ENCODE measurements around the gene TGFBI.

Gene TGFBI

GRCh38 chr5:136056771-136057335, 28.1 kb downstream of the TGFBI start:
- Histone ChIP-seq H3K27me3 (ENCODE audit: control insufficient read depth, insufficient read depth, low read length) (no peaks in the 10 kb centered on the region), H3K36me3 (ENCODE audit: control insufficient read depth, insufficient read depth, low read length) (no peaks in the 10 kb centered on the region), H3K9me3 (ENCODE audit: control insufficient read depth, insufficient read depth, low read depth, low read length) (no peaks in the 10 kb centered on the region), H3K9ac (ENCODE audit: low read length) (no peak overlapping the region), H3K4me1 (ENCODE audit: control insufficient read depth, insufficient read depth, low read length) (peaks cover 13% of the 10 kb centered on the region), H3K4me3 (ENCODE audit: low read depth, low read length) (no peak overlapping the region), H3K27ac (ENCODE audit: low read depth, low read length) (no peak overlapping the region)

GRCh38 chr5:136057401-136058038, 28.7 kb downstream of the TGFBI start:
- H3K9ac ChIP-seq (ENCODE audit: low read length) = no peak overlapping the region
- no peak overlapping the region for H3K27ac ChIP-seq (ENCODE audit: low read depth, low read length)
- H3K27me3 ChIP-seq (ENCODE audit: control insufficient read depth, insufficient read depth, low read length) = no peaks in the 10 kb centered on the region

GRCh38 chr5:136058039-136058971, 29.5 kb downstream of the TGFBI start:
- Histone ChIP-seq H3K27ac (ENCODE audit: low read depth, low read length) (no peak overlapping the region), H3K4me1 (ENCODE audit: control insufficient read depth, insufficient read depth, low read length) (peaks cover 13% of the 10 kb centered on the region), H3K4me3 (ENCODE audit: low read depth, low read length) (no peak overlapping the region), H3K36me3 (ENCODE audit: control insufficient read depth, insufficient read depth, low read length) (no peaks in the 10 kb centered on the region), H3K9ac (ENCODE audit: low read length) (no peak overlapping the region), H3K9me3 (ENCODE audit: control insufficient read depth, insufficient read depth, low read depth, low read length) (no peaks in the 10 kb centered on the region), H3K27me3 (ENCODE audit: control insufficient read depth, insufficient read depth, low read length) (no peaks in the 10 kb centered on the region)

More at GRCh38 chr5:136057401-136058038, 28.7 kb downstream of the TGFBI start:
- Histone ChIP-seq H3K4me1 (ENCODE audit: control insufficient read depth, insufficient read depth, low read length) (peaks cover 13% of the 10 kb centered on the region), H3K9me3 (ENCODE audit: control insufficient read depth, insufficient read depth, low read depth, low read length) (no peaks in the 10 kb centered on the region), H3K4me3 (ENCODE audit: low read depth, low read length) (no peak overlapping the region), H3K36me3 (ENCODE audit: control insufficient read depth, insufficient read depth, low read length) (no peaks in the 10 kb centered on the region)

GRCh38 chr5:136058972-136059354, 30.2 kb downstream of the TGFBI start:
- Histone ChIP-seq H3K4me1 (ENCODE audit: control insufficient read depth, insufficient read depth, low read length) (peaks cover 13% of the 10 kb centered on the region), H3K36me3 (ENCODE audit: control insufficient read depth, insufficient read depth, low read length) (no peaks in the 10 kb centered on the region), H3K9ac (ENCODE audit: low read length) (no peak overlapping the region), H3K27me3 (ENCODE audit: control insufficient read depth, insufficient read depth, low read length) (no peaks in the 10 kb centered on the region), H3K9me3 (ENCODE audit: control insufficient read depth, insufficient read depth, low read depth, low read length) (no peaks in the 10 kb centered on the region), H3K4me3 (ENCODE audit: low read depth, low read length) (no peak overlapping the region), H3K27ac (ENCODE audit: low read depth, low read length) (no peak overlapping the region)

GRCh38 chr5:136060963-136061362, 32.2 kb downstream of the TGFBI start:
- Histone ChIP-seq H3K36me3 (ENCODE audit: control insufficient read depth, insufficient read depth, low read length) (no peaks in the 10 kb centered on the region), H3K27me3 (ENCODE audit: control insufficient read depth, insufficient read depth, low read length) (no peaks in the 10 kb centered on the region), H3K9me3 (ENCODE audit: control insufficient read depth, insufficient read depth, low read depth, low read length) (no peaks in the 10 kb centered on the region), H3K4me3 (ENCODE audit: low read depth, low read length) (no peak overlapping the region), H3K4me1 (ENCODE audit: control insufficient read depth, insufficient read depth, low read length) (peaks cover 13% of the 10 kb centered on the region), H3K9ac (ENCODE audit: low read length) (no peak overlapping the region), H3K27ac (ENCODE audit: low read depth, low read length) (no peak overlapping the region)

- H3K27ac ChIP-seq (ENCODE audit: low read depth, low read length) = no peak overlapping the region
- H3K9ac ChIP-seq (ENCODE audit: low read length) = no peak overlapping the region
- H3K4me3 ChIP-seq (ENCODE audit: low read depth, low read length) = no peak overlapping the region
- H3K4me1 ChIP-seq (ENCODE audit: control insufficient read depth, insufficient read depth, low read length) = peaks cover 13% of the 10 kb centered on the region
- H3K9me3 ChIP-seq (ENCODE audit: control insufficient read depth, insufficient read depth, low read depth, low read length) = no peaks in the 10 kb centered on the region
- H3K27me3 ChIP-seq (ENCODE audit: control insufficient read depth, insufficient read depth, low read length) = no peaks in the 10 kb centered on the region
- no peaks in the 10 kb centered on the region for H3K36me3 ChIP-seq (ENCODE audit: control insufficient read depth, insufficient read depth, low read length)
Observed at GRCh38 chr5:136061630-136062365, 33.0 kb downstream of the TGFBI start.

- Histone ChIP-seq H3K27ac (ENCODE audit: low read depth, low read length) (no peak overlapping the region), H3K9ac (ENCODE audit: low read length) (no peak overlapping the region), H3K9me3 (ENCODE audit: control insufficient read depth, insufficient read depth, low read depth, low read length) (no peaks in the 10 kb centered on the region), H3K4me3 (ENCODE audit: low read depth, low read length) (no peak overlapping the region), H3K27me3 (ENCODE audit: control insufficient read depth, insufficient read depth, low read length) (no peaks in the 10 kb centered on the region), H3K36me3 (ENCODE audit: control insufficient read depth, insufficient read depth, low read length) (no peaks in the 10 kb centered on the region), H3K4me1 (ENCODE audit: control insufficient read depth, insufficient read depth, low read length) (peaks cover 11% of the 10 kb centered on the region)
Observed at GRCh38 chr5:136062366-136063274, 33.8 kb downstream of the TGFBI start.

- H3K9me3 ChIP-seq (ENCODE audit: control insufficient read depth, insufficient read depth, low read depth, low read length) = 0 out of 2 replicates have a peak, but pooled peaks cover 3% of the 10 kb centered on the region
- H3K4me1 ChIP-seq (ENCODE audit: control insufficient read depth, insufficient read depth, low read length) = no peaks in the 10 kb centered on the region
- H3K4me3 ChIP-seq (ENCODE audit: low read depth, low read length) = no peak overlapping the region
- no peak overlapping the region for H3K27ac ChIP-seq (ENCODE audit: low read depth, low read length)
- no peaks in the 10 kb centered on the region for H3K27me3 ChIP-seq (ENCODE audit: control insufficient read depth, insufficient read depth, low read length)
- no peak overlapping the region for H3K9ac ChIP-seq (ENCODE audit: low read length)
- H3K36me3 ChIP-seq (ENCODE audit: control insufficient read depth, insufficient read depth, low read length) = no peaks in the 10 kb centered on the region
Observed at GRCh38 chr5:136063778-136064465, 35.1 kb downstream of the TGFBI start.

- H3K27me3 ChIP-seq (ENCODE audit: control insufficient read depth, insufficient read depth, low read length) = no peaks in the 10 kb centered on the region
- H3K4me3 ChIP-seq (ENCODE audit: low read depth, low read length) = no peak overlapping the region
- H3K9me3 ChIP-seq (ENCODE audit: control insufficient read depth, insufficient read depth, low read depth, low read length) = 0 out of 2 replicates have a peak, but pooled peaks cover 3% of the 10 kb centered on the region
- H3K9ac ChIP-seq (ENCODE audit: low read length) = no peak overlapping the region
- H3K4me1 ChIP-seq (ENCODE audit: control insufficient read depth, insufficient read depth, low read length) = no peaks in the 10 kb centered on the region
- no peak overlapping the region for H3K27ac ChIP-seq (ENCODE audit: low read depth, low read length)
- no peaks in the 10 kb centered on the region for H3K36me3 ChIP-seq (ENCODE audit: control insufficient read depth, insufficient read depth, low read length)
Observed at GRCh38 chr5:136064510-136064909, 35.7 kb downstream of the TGFBI start.

All from HUES6 (cell line).